Astrocyte of the cerebellum (primary cell): ENCODE measurements around the gene ASS1.

Experiments used
- DNase-seq: peaks from one replicate; pipeline ENCODE4 v3.0.0-alpha.2; 2011; ENCODE audit warnings: low read depth
- H3K4me3 ChIP-seq: 2 replicates; pipeline ENCODE4 v1.5.1; 2011; ENCODE audit warnings: mild to moderate bottlenecking, low read depth, low read length, moderate library complexity
- CTCF ChIP-seq: IDR thresholded peaks from 2 replicates; pipeline ENCODE4 v1.5.1; 2012; ENCODE audit warnings: low read length, low read depth, moderate library complexity, mild to moderate bottlenecking; ENCODE audit errors: missing control alignments
- in situ Hi-C: cut with HindIII; loops from 2 replicates; pipeline ENCODE4 v1.10.0; 2017; ENCODE audit warnings: low sequenced_read_pairs

ASS1 gene

GRCh38 chr9:130448035-130448624, 3.4 kb downstream of the ASS1 start:
- H3K4me3 ChIP-seq = no peak overlapping the region
- no peak for TF ChIP-seq CTCF
- in situ Hi-C loops = no loop called here
- no peak for DNase-seq

- peak; percentile 59 for DNase-seq
- no peak for TF ChIP-seq CTCF
- in situ Hi-C loops = no loop called here
- H3K4me3 ChIP-seq = no peak overlapping the region
Observed at GRCh38 chr9:130448771-130449603, 4.2 kb downstream of the ASS1 start.

- TF ChIP-seq CTCF = no peak
- DNase-seq = no peak
- in situ Hi-C loops = no loop called here
- no peak overlapping the region for H3K4me3 ChIP-seq
Observed at GRCh38 chr9:130450344-130451003, 5.7 kb downstream of the ASS1 start.

- H3K4me3 ChIP-seq = no peak overlapping the region
- in situ Hi-C loops = no loop called here
Observed at GRCh38 chr9:130451004-130451390, 6.2 kb downstream of the ASS1 start.

DNA sequence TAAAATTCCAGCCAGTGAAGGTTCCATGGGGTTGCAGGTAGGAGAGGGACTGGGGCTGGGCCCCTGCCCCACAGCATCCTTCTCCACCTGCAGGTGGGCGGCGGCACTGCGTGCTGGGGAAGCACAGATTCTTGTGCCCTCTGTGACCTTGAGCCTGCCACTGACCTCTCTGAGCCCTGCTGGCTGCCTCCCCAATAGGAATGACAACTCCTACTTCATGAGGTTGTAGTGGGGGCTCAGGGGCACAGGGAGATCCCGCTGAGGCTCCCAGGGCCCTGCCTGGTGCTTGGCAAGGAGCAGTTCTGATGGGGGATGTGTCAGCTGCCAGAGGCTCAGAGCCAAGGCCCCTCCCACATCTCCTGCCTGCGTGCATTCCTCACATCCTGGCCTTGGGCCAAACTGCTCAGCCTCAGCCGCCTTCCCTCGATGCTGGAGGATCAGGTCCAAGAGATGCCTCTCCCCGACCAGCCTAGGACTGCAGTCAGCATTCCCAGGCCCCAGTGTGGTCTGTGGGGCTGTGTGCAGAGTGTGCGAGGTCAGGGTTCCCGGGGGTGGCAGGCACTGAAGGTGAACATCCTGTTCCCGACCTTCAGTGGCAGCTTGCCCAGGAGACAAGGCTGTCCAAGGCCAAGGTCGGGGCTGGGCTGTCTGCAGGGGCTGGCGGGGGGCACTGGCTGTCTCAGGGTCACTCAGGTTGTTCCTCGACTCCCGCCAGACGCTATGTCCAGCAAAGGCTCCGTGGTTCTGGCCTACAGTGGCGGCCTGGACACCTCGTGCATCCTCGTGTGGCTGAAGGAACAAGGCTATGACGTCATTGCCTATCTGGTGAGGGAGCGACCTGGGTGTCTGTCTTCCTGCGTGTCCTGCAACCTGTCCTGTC, 7.0 kb downstream of the ASS1 start:
- H3K4me3 ChIP-seq = no peak overlapping the region
- in situ Hi-C loops = no loop called here
- TF ChIP-seq CTCF = peak; percentile 67
- DNase-seq = peak; percentile 95

More at GRCh38 chr9:130451004-130451390, 6.2 kb downstream of the ASS1 start:
- no peak for TF ChIP-seq CTCF
- no peak for DNase-seq

DNA sequence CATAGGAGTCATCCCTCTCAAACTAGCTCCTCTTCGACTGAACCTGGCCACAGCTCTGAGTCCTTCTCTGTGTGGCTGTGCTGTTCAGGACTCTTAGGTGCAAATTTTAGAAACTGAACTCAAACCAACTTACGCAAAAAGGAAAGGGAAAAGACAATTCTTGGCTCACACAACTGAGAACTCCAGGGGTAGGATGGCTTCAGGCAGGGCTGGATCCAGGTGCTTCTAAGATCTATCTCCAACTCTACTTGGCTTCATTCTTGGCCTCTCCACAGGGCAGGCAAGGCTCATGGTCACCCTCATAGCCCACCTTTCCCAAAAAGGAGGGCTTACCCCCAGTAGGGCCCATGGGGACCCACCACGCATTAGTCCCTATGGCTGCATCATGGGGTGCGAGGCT, 8.1 kb downstream of the ASS1 start:
- TF ChIP-seq CTCF = no peak
- H3K4me3 ChIP-seq = no peak overlapping the region
- in situ Hi-C loops = no loop called here
- no peak for DNase-seq
